HEK293T (cell line): Measurements from ENCODE around the gene RAB6D.
"Not testable (repeated sequence)": the region's sequence is repeated elsewhere in the genome, so short reads cannot be mapped to it uniquely, and the experiment has no call there.

Experiments used
- ARNT ChIP-seq: fragments of 450-650 bp; IDR thresholded peaks from 2 replicates; pipeline ENCODE4 v1.6.1; 2017; ENCODE audit warnings: mild to moderate bottlenecking
- BHLHE40 ChIP-seq: fragments of 450-650 bp; IDR thresholded peaks from 2 replicates; pipeline ENCODE4 v1.6.1; 2016; ENCODE audit warnings: mild to moderate bottlenecking, moderate library complexity, borderline replicate concordance
- CTBP1 ChIP-seq: fragments of 450-650 bp; IDR thresholded peaks from 2 replicates; pipeline ENCODE4 v1.6.1; 2016; ENCODE audit warnings: borderline replicate concordance
- FOXA1 ChIP-seq: fragments of 450-650 bp; IDR thresholded peaks from 2 replicates; pipeline ENCODE4 v1.6.1; 2016; ENCODE audit warnings: mild to moderate bottlenecking
- FOXM1 ChIP-seq: fragments of 450-650 bp; IDR thresholded peaks from 2 replicates; pipeline ENCODE4 v1.6.1; 2017; ENCODE audit warnings: mild to moderate bottlenecking, borderline replicate concordance
- HDGF ChIP-seq: fragments of 450-650 bp; IDR thresholded peaks from 2 replicates; pipeline ENCODE4 v1.6.1; 2017; ENCODE audit warnings: antibody characterized with exemption, borderline replicate concordance
- L3MBTL2 ChIP-seq: fragments of 450-650 bp; conservative IDR thresholded peaks from 2 replicates; pipeline ENCODE4 v1.6.1; 2016; ENCODE audit warnings: mild to moderate bottlenecking
- PKNOX1 ChIP-seq: fragments of 450-650 bp; IDR thresholded peaks from 2 replicates; pipeline ENCODE4 v1.6.1; 2016
- SP1 ChIP-seq: fragments of 450-650 bp; IDR thresholded peaks from 2 replicates; pipeline ENCODE4 v1.6.1; 2017
- SUZ12 ChIP-seq: fragments of 450-650 bp; IDR thresholded peaks from 2 replicates; pipeline ENCODE4 v1.6.1; 2016; ENCODE audit warnings: mild to moderate bottlenecking
- TARDBP ChIP-seq: fragments of 450-650 bp; IDR thresholded peaks from 2 replicates; pipeline ENCODE4 v1.6.1; 2016
- ZNF384 ChIP-seq: fragments of 450-650 bp; IDR thresholded peaks from 2 replicates; pipeline ENCODE4 v1.6.1; 2016

- TF ChIP-seq ZNF384, FOXM1, ARNT, CTBP1, BHLHE40, TARDBP, SP1, FOXA1, L3MBTL2, SUZ12, PKNOX1, HDGF: not testable (repeated sequence)
Observed at GRCh38 chr2:131311001-131311400, 53.0 kb downstream of the RAB6D start.
